Measurements from ENCODE around the gene DENND1A. TPM values are rescaled to one million over a fixed set of nuclear protein-coding genes. Genes with fewer than 3 reads are reported as not detected.
A peak's percentile ranks its signal among the peaks of the same experiment; 100 is the strongest.

DENND1A gene
- total RNA-seq, 1 donor from 2014 or later, result 48.1 TPM

- H2AFZ ChIP-seq (replicated peaks), result no peak overlapping the region
- H3K79me2 ChIP-seq (ENCODE audit: low read depth), result no peaks in the 10 kb centered on the region
- H3K27ac Mint-ChIP-seq, result no peak overlapping the region
Measured at GRCh38 chr9:123378025-123378424, 551.9 kb downstream of the DENND1A start.

GRCh38 chr9:123377211-123377971, 552.5 kb downstream of the DENND1A start:
- Mint-ChIP-seq H3K4me1 (peaks cover 52% of the 10 kb centered on the region), H3K27me3 (ENCODE audit: insufficient read depth, low read depth) (peaks cover 23% of the 10 kb centered on the region), H3K36me3 (peaks cover 11% of the 10 kb centered on the region), H3K4me3 (peak overlapping the region; percentile 5), H3K27ac (peak overlapping the region; percentile 92), H3K9me3 (no peaks in the 10 kb centered on the region)
- H3K9me3 ChIP-seq (ENCODE audit: low read depth), result no peaks in the 10 kb centered on the region
- no peak for DNase-seq (ENCODE audit: low spot score)
- no peaks in the 10 kb centered on the region for H3K36me3 ChIP-seq
- no peaks in the 10 kb centered on the region for H3K79me2 ChIP-seq (ENCODE audit: low read depth)
- peaks cover 10% of the 10 kb centered on the region for H3K27me3 ChIP-seq
- TF ChIP-seq EZH2phosphoT487 (IDR thresholded peaks at IDR 0.05) (no peak), CTCF (IDR thresholded peaks at IDR 0.05) (no peak), EZH2 (IDR thresholded peaks at IDR 0.05) (no peak)
- no peak overlapping the region for H3K9ac ChIP-seq
- no peak overlapping the region for H3K4me3 ChIP-seq
- H3K4me2 ChIP-seq, result no peak overlapping the region
- H3K27ac ChIP-seq, result peak overlapping the region; percentile 46
- no peak overlapping the region for H2AFZ ChIP-seq (replicated peaks)
- H4K20me1 ChIP-seq (ENCODE audit: low read depth), result peaks cover 31% of the 10 kb centered on the region
- peaks cover 21% of the 10 kb centered on the region for H3F3A ChIP-seq (ENCODE audit: low read depth)
- peaks cover 24% of the 10 kb centered on the region for H3K4me1 ChIP-seq

More at GRCh38 chr9:123378025-123378424, 551.9 kb downstream of the DENND1A start:
- Histone ChIP-seq H3K36me3 (no peaks in the 10 kb centered on the region), H3K4me1 (peaks cover 24% of the 10 kb centered on the region), H3K4me2 (no peak overlapping the region), H3K9ac (no peak overlapping the region), H3K4me3 (no peak overlapping the region), H3F3A (ENCODE audit: low read depth) (peaks cover 18% of the 10 kb centered on the region), H3K27me3 (peaks cover 3% of the 10 kb centered on the region), H3K27ac (no peak overlapping the region), H3K9me3 (ENCODE audit: low read depth) (no peaks in the 10 kb centered on the region), H4K20me1 (ENCODE audit: low read depth) (peaks cover 24% of the 10 kb centered on the region)
- H3K4me1 Mint-ChIP-seq, result peaks cover 48% of the 10 kb centered on the region
- TF ChIP-seq EZH2 (IDR thresholded peaks at IDR 0.05) (no peak), EZH2phosphoT487 (IDR thresholded peaks at IDR 0.05) (no peak), CTCF (IDR thresholded peaks at IDR 0.05) (no peak)
- H3K36me3 Mint-ChIP-seq, result peaks cover 7% of the 10 kb centered on the region
- H3K9me3 Mint-ChIP-seq, result no peaks in the 10 kb centered on the region
- H3K27me3 Mint-ChIP-seq (ENCODE audit: insufficient read depth, low read depth), result peaks cover 23% of the 10 kb centered on the region
- peak overlapping the region; percentile 69 for H3K4me3 Mint-ChIP-seq
- DNase-seq (ENCODE audit: low spot score), result no peak

- peaks cover 24% of the 10 kb centered on the region for H3K4me1 ChIP-seq
- peaks cover 39% of the 10 kb centered on the region for H4K20me1 ChIP-seq (ENCODE audit: low read depth)
- H3K4me1 Mint-ChIP-seq, result peaks cover 56% of the 10 kb centered on the region
- H3K4me2 ChIP-seq, result no peak overlapping the region
- H3K4me3 ChIP-seq, result no peak overlapping the region
- no peak for DNase-seq (ENCODE audit: low spot score)
- peaks cover 17% of the 10 kb centered on the region for H3K36me3 Mint-ChIP-seq
- H3K27me3 Mint-ChIP-seq (ENCODE audit: insufficient read depth, low read depth), result peaks cover 25% of the 10 kb centered on the region
- peak overlapping the region; percentile 33 for H3K27ac Mint-ChIP-seq
- H3K9me3 ChIP-seq (ENCODE audit: low read depth), result no peaks in the 10 kb centered on the region
- peak overlapping the region; percentile 33 for H3K27ac ChIP-seq
- H3K9me3 Mint-ChIP-seq, result no peaks in the 10 kb centered on the region
- peak overlapping the region; percentile 72 for H3K4me3 Mint-ChIP-seq
- H2AFZ ChIP-seq (replicated peaks), result no peak overlapping the region
- H3K36me3 ChIP-seq, result no peaks in the 10 kb centered on the region
- H3K27me3 ChIP-seq, result peaks cover 13% of the 10 kb centered on the region
- peaks cover 21% of the 10 kb centered on the region for H3F3A ChIP-seq (ENCODE audit: low read depth)
- H3K79me2 ChIP-seq (ENCODE audit: low read depth), result no peaks in the 10 kb centered on the region
- no peak overlapping the region for H3K9ac ChIP-seq
- TF ChIP-seq EZH2 (IDR thresholded peaks at IDR 0.05), result no peak
- no peak for TF ChIP-seq CTCF (IDR thresholded peaks at IDR 0.05)
- TF ChIP-seq EZH2phosphoT487 (IDR thresholded peaks at IDR 0.05), result no peak
Measured at GRCh38 chr9:123376218-123377071, 553.5 kb downstream of the DENND1A start.
